22Rv1 (cell line): ENCODE results near the gene RNF44.

Experiments used
- H3K27ac ChIP-seq: fragments of 450-650 bp; 2 replicates; pipeline ENCODE4 v1.5.1; 2017
- CTCF ChIP-seq: fragments of 450-650 bp; IDR thresholded peaks from 2 replicates; pipeline ENCODE4 v1.5.1; 2017; ENCODE audit warnings: mild to moderate bottlenecking
- ZFX ChIP-seq: fragments of 450-650 bp; IDR thresholded peaks from 2 replicates; pipeline ENCODE4 v1.6.1; 2017; ENCODE audit warnings: antibody characterized with exemption, borderline replicate concordance

RNF44 gene

GRCh38 chr5:176535101-176535663 is 2.0 kb downstream of the RNF44 start:
- TF ChIP-seq ZFX: no peak
- TF ChIP-seq CTCF: no peak
- H3K27ac ChIP-seq: peak overlapping the region; percentile 84

GRCh38 chr5:176534640-176535039 is 2.6 kb downstream of the RNF44 start:
- H3K27ac ChIP-seq: peak overlapping the region; percentile 84
- no peak for TF ChIP-seq CTCF
- no peak for TF ChIP-seq ZFX

- TF ChIP-seq ZFX (no peak), CTCF (no peak)
- H3K27ac ChIP-seq: peak overlapping the region; percentile 84
Measured at GRCh38 chr5:176533894-176534611, 3.1 kb downstream of the RNF44 start.

GRCh38 chr5:176533390-176533789 is 3.8 kb downstream of the RNF44 start:
- H3K27ac ChIP-seq: no peak overlapping the region
- TF ChIP-seq ZFX: no peak
- no peak for TF ChIP-seq CTCF

- H3K27ac ChIP-seq: no peak overlapping the region
- no peak for TF ChIP-seq CTCF
- no peak for TF ChIP-seq ZFX
Measured at GRCh38 chr5:176532795-176533194, 4.4 kb downstream of the RNF44 start.

- no peak for TF ChIP-seq ZFX
- no peak for TF ChIP-seq CTCF
- H3K27ac ChIP-seq: no peak overlapping the region
Measured at GRCh38 chr5:176531902-176532493, 5.2 kb downstream of the RNF44 start.
